K562 (cell line): Measurements from ENCODE around the gene NDUFB3. TPM values are rescaled to one million over a fixed set of nuclear protein-coding genes. Genes with fewer than 3 reads are reported as not detected.
A peak's percentile ranks its signal among the peaks of the same experiment; 100 is the strongest.

ENCODE experiments used
- ATF2 ChIP-seq: sonication (generic); formaldehyde crosslinking; IDR thresholded peaks from 2 replicates; pipeline ENCODE4 v1.8.1; 2022; ENCODE audit warnings: missing genetic modification reagents
- CBFB ChIP-seq: sonication (generic); formaldehyde crosslinking; IDR thresholded peaks from 2 replicates; pipeline ENCODE4 v1.4.0; 2020; ENCODE audit warnings: mild to moderate bottlenecking, missing genetic modification reagents
- CEBPB ChIP-seq: fragments of 450-650 bp; IDR thresholded peaks from 2 replicates; pipeline ENCODE4 v1.6.1; 2016; ENCODE audit warnings: missing genetic modification characterization, missing compliant biosample characterization
- FOXA3 ChIP-seq, 2 experiments: fragments of 450-650 bp in 1 of 2; sonication (generic) in 1 of 2; formaldehyde crosslinking; IDR thresholded peaks in 1 of 2; conservative IDR thresholded peaks in 1 of 2; 2 replicates each; pipeline versions ENCODE4 v1.4.0 to v1.8.0; 2020 to 2022; ENCODE audit warnings: mild to moderate bottlenecking in 2 of 2, missing genetic modification reagents in 1 of 2
- HDAC1 ChIP-seq, 2 experiments: fragments of 450-650 bp; IDR thresholded peaks; 2 replicates each; pipeline ENCODE4 v1.6.1; 2016 to 2017; ENCODE audit warnings: inconsistent platforms in 1 of 2, mild to moderate bottlenecking in 1 of 2, moderate library complexity in 1 of 2
- HOMEZ ChIP-seq: fragments of 250-450 bp; sonication (Bioruptor Pico); IDR thresholded peaks from 2 replicates; pipeline ENCODE4 v1.4.0; 2020; ENCODE audit warnings: mild to moderate bottlenecking, moderate library complexity
- KDM2B ChIP-seq: fragments of 250-450 bp; sonication (Bioruptor Pico); IDR thresholded peaks from 2 replicates; pipeline ENCODE4 v1.8.0; 2021; ENCODE audit warnings: mild to moderate bottlenecking, moderate library complexity
- MTA1 ChIP-seq: fragments of 450-650 bp; IDR thresholded peaks from 2 replicates; pipeline ENCODE4 v1.6.1; 2017; ENCODE audit warnings: borderline replicate concordance
- NCOA4 ChIP-seq: fragments of 450-650 bp; IDR thresholded peaks from 2 replicates; pipeline ENCODE4 v1.6.1; 2018; ENCODE audit warnings: mild to moderate bottlenecking; ENCODE audit not compliant: partially characterized antibody
- RAD21 ChIP-seq, 2 experiments: fragments of 250-450 bp in 1 of 2; fragments of 450-650 bp in 1 of 2; sonication (Bioruptor Pico) in 1 of 2; formaldehyde crosslinking in 1 of 2; IDR thresholded peaks in 1 of 2; conservative IDR thresholded peaks in 1 of 2; 2 replicates each; pipeline versions ENCODE4 v1.4.0 to v1.8.0; 2020 to 2022; ENCODE audit warnings: mild to moderate bottlenecking in 2 of 2, moderate library complexity in 1 of 2
- RBM34 ChIP-seq: fragments of 200-400 bp; formaldehyde crosslinking; IDR thresholded peaks from 2 replicates; pipeline ENCODE4 v1.6.1; 2018; ENCODE audit warnings: low read length, borderline replicate concordance; ENCODE audit not compliant: insufficient read depth
- SMAD2 ChIP-seq: fragments of 150-350 bp; IDR thresholded peaks from 2 replicates; pipeline ENCODE4 v1.6.1; 2014; ENCODE audit warnings: low read depth, mild to moderate bottlenecking, low read length
- SMAD3 ChIP-seq: fragments of 450-650 bp; formaldehyde crosslinking; conservative IDR thresholded peaks from 2 replicates; pipeline ENCODE4 v1.4.0; 2020; ENCODE audit warnings: mild to moderate bottlenecking
- STAT5B ChIP-seq: fragments of 250-450 bp; sonication (Bioruptor Pico); IDR thresholded peaks from 2 replicates; pipeline ENCODE4 v1.8.0; 2021; ENCODE audit warnings: mild to moderate bottlenecking, inconsistent platforms
- ZBTB1 ChIP-seq: sonication (generic); formaldehyde crosslinking; IDR thresholded peaks from 2 replicates; pipeline ENCODE4 v1.8.1; 2023; ENCODE audit warnings: missing genetic modification reagents, low read depth, mild to moderate bottlenecking, borderline replicate concordance
- ZNF239 ChIP-seq: fragments of 250-450 bp; sonication (Bioruptor Pico); IDR thresholded peaks from 2 replicates; pipeline ENCODE4 v1.4.0; 2020; ENCODE audit warnings: mild to moderate bottlenecking
- ZNF41 ChIP-seq: fragments of 250-450 bp; sonication (Bioruptor Pico); conservative IDR thresholded peaks from 2 replicates; pipeline ENCODE4 v1.4.0; 2020; ENCODE audit warnings: mild to moderate bottlenecking
- polyA plus RNA-seq, 8 experiments: library from polyadenylated mRNA; depleted of rRNA in 4 of 8; stranded (reverse) in 5 of 8; unstranded in 3 of 8; fragments of >200 nt; fragmentation: Nextera tagmentation in 2 of 8; fragmentation: Illumina TruSeq in 1 of 8; extraction: Ambion mirVana in 2 of 8; extraction: Trizol in 1 of 8; gene quantifications; 2 replicates each; pipeline versions ENCODE4 v1.2.1 to v1.2.3, GENCODE V29; 2011 to 2014; ENCODE audit warnings: inconsistent platforms in 1 of 8, missing spikeins in 1 of 8
- total RNA-seq, 7 experiments: library from RNA; depleted of rRNA in 6 of 7; stranded (reverse); fragments of >200 nt in 6 of 7; fragmentation: Illumina TruSeq in 2 of 7; extraction: Trizol in 2 of 7; gene quantifications; 2 replicates each; pipeline versions ENCODE4 v1.2.1 to v1.2.3, GENCODE V29; 2011 to 2021; ENCODE audit warnings: low replicate concordance in 1 of 7
- TF ChIP-seq, protein P1 (sequence below): fragments of 250-450 bp; sonication (Bioruptor Pico); IDR thresholded peaks from 2 replicates; pipeline ENCODE4 v1.8.0; 2021; ENCODE audit warnings: borderline replicate concordance, mild to moderate bottlenecking, moderate library complexity; ENCODE audit not compliant: poor library complexity, severe bottlenecking
- TF ChIP-seq, protein P2 (sequence below), 3 experiments: fragments of 200-800 bp in 1 of 3; fragments of 250-450 bp in 1 of 3; fragments of 450-650 bp in 1 of 3; sonication (Bioruptor Pico) in 1 of 3; sonication (Bioruptor generic) in 1 of 3; formaldehyde crosslinking in 1 of 3; IDR thresholded peaks; 2 replicates each; pipeline versions ENCODE4 v1.6.1 to v1.8.0; 2016 to 2022; ENCODE audit warnings: mild to moderate bottlenecking in 2 of 3, missing genetic modification characterization in 2 of 3, missing compliant biosample characterization in 1 of 3, moderate library complexity in 1 of 3

The NDUFB3 gene
- total and polyA plus RNA-seq, 9 of the 15 experiments (the other 6 are each of a cell fraction or from before 2014, with no cell fraction given), result 126 to 786 (median 156) TPM

DNA sequence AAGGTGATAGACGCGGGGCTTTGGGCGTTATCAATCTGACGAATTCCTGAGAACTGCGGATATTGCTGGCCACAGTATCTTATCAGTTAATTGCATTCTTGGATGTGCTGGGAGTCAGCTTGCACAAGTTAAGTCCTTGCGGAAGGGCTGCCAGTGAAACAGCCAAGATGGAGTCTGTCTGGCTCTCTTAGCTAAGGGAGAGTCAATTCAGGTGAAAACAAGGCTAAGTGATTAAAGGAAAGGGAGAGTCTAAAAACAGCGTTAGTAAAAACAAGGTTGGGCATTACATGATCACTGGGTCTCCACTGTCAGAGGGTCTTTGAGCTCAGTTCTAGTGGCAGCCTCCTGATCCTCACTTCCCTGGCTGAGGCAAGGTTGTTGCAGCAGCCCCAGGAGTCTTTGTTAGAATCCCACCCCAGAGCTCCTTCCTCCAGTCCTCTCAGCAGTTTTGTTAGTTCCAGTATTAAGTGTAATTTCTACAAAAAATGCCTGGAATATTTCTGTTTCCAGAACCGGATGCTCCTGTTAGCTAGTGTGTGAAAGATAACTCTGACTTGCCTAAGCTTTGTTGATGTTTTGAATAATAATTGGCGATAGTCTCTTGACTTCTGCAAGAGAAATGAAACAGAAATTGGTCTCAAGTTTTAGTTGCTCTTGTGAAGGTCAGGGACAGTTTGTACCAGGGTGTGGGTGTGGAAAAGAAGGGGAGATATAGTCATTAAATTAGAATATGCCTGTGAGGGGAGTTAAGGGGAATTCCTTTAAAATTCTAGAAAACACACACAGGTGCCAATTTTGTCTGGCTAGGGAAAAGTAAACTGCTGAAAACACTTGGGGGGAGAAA, 54.7 kb downstream of the NDUFB3 start (continued):
- TF ChIP-seq ZBTB1 (CRISPR knock-in tag) (no peak), ATF2 (CRISPR knock-in tag) (no peak), NCOA4 (no peak), HDAC1 (IDR thresholded peaks at IDR 0.05) (peak in 1 of 2 experiments; percentile 37; a peak in 1 of 4 replicates), HOMEZ (peak; percentile 96), MTA1 (peak; percentile 57; the same call in 1 of the 2 replicates), RAD21 (CRISPR knock-in tag; conservative IDR thresholded peaks at IDR 0.05 in 1 of 2, IDR thresholded peaks at IDR 0.05 in 1 of 2) (peak in 1 of 2 experiments; percentile 32; a peak in 1 of 4 replicates), RBM34 (no peak), SMAD3 (CRISPR knock-in tag) (peak; percentile 99), FOXA3 (CRISPR knock-in tag; conservative IDR thresholded peaks at IDR 0.05 in 1 of 2, IDR thresholded peaks at IDR 0.05 in 1 of 2) (peak in 1 of 2 experiments; percentile 58; a peak in 2 of 4 replicates), ZNF41 (CRISPR knock-in tag) (peak; percentile 98), SMAD2 (no peak), STAT5B (CRISPR knock-in tag) (peak; percentile 83), KDM2B (CRISPR knock-in tag) (peak; percentile 94), CEBPB (peak; percentile 66), ZNF239 (CRISPR knock-in tag) (peak; percentile 97), CBFB (no peak)
- TF ChIP-seq, protein P1, sequence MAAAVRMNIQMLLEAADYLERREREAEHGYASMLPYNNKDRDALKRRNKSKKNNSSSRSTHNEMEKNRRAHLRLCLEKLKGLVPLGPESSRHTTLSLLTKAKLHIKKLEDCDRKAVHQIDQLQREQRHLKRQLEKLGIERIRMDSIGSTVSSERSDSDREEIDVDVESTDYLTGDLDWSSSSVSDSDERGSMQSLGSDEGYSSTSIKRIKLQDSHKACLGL, result peak; percentile 84
- TF ChIP-seq, protein P2, sequence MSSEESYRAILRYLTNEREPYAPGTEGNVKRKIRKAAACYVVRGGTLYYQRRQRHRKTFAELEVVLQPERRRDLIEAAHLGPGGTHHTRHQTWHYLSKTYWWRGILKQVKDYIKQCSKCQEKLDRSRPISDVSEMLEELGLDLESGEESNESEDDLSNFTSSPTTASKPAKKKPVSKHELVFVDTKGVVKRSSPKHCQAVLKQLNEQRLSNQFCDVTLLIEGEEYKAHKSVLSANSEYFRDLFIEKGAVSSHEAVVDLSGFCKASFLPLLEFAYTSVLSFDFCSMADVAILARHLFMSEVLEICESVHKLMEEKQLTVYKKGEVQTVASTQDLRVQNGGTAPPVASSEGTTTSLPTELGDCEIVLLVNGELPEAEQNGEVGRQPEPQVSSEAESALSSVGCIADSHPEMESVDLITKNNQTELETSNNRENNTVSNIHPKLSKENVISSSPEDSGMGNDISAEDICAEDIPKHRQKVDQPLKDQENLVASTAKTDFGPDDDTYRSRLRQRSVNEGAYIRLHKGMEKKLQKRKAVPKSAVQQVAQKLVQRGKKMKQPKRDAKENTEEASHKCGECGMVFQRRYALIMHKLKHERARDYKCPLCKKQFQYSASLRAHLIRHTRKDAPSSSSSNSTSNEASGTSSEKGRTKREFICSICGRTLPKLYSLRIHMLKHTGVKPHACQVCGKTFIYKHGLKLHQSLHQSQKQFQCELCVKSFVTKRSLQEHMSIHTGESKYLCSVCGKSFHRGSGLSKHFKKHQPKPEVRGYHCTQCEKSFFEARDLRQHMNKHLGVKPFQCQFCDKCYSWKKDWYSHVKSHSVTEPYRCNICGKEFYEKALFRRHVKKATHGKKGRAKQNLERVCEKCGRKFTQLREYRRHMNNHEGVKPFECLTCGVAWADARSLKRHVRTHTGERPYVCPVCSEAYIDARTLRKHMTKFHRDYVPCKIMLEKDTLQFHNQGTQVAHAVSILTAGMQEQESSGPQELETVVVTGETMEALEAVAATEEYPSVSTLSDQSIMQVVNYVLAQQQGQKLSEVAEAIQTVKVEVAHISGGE (CRISPR knock-in tag; IDR thresholded peaks at IDR 0.05), result peak in 1 of 3 experiments; percentile 89; a peak in 2 of 6 replicates
